Measurements from ENCODE around the gene ACAD8. TPM values are rescaled to one million over a fixed set of nuclear protein-coding genes. Genes with fewer than 3 reads are reported as not detected.
"Not testable (repeated sequence)": the region's sequence is repeated elsewhere in the genome, so short reads cannot be mapped to it uniquely, and the experiment has no call there.

The ACAD8 gene
- total and polyA plus RNA-seq, 8 donors: 15.9 to 38.5 (median 18.2) TPM

DNA sequence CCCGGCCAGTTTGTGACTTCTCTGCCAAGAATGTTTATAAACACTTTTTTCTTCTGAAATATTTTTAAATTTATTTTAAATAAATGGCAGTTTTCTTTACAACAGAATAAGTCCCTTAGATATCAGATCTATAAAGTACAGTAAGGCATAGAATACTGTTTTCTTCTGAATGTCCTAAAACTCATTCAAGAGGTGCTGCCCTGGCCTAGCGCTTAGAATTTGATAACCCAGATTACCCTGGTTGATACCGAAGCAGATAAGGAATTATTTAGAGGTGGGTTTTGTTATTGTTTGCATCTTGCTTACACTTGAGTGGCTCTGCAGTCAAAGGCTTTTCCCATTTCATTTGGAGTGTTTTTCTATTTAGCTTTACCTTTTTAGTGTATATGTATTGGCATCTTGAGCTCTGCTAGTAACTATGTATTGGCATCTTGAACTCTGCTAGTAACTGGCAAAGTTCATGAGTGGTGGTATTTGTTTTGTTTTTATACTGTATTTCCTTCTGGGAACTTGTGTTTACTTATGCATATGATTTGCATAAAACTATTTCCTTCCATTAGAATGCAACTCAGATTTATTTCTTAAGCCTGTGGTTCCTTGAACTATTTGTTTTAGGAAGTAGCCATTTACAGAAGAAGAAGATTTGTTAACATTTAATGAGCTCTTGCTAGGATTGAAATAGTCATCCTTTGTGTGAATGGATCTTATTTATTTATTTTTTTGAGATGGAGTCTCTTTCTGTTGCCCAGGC, 1.2 kb downstream of the ACAD8 start:
- Histone ChIP-seq H3K27ac (no peak overlapping the region), H3K9me3 (no peaks in the 10 kb centered on the region), H3K4me3 (peak overlapping the region in 3 of 4 donors; percentile 85 to 94 (median 94)), H3K4me1 (peaks cover 0 to 17% (median 8%) of the 10 kb centered on the region in 3 donors), H3K36me3 (peaks cover 0 to 24% (median 0%) of the 10 kb centered on the region in 3 donors), H3K27me3 (no peaks in the 10 kb centered on the region)
- TF ChIP-seq, protein P1, sequence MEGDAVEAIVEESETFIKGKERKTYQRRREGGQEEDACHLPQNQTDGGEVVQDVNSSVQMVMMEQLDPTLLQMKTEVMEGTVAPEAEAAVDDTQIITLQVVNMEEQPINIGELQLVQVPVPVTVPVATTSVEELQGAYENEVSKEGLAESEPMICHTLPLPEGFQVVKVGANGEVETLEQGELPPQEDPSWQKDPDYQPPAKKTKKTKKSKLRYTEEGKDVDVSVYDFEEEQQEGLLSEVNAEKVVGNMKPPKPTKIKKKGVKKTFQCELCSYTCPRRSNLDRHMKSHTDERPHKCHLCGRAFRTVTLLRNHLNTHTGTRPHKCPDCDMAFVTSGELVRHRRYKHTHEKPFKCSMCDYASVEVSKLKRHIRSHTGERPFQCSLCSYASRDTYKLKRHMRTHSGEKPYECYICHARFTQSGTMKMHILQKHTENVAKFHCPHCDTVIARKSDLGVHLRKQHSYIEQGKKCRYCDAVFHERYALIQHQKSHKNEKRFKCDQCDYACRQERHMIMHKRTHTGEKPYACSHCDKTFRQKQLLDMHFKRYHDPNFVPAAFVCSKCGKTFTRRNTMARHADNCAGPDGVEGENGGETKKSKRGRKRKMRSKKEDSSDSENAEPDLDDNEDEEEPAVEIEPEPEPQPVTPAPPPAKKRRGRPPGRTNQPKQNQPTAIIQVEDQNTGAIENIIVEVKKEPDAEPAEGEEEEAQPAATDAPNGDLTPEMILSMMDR (IDR thresholded peaks at IDR 0.05): no peak
- ATAC-seq: no peak
- no peak for FAIRE-seq
- 28% methylated on average over 3 of the region's 3 CpGs for WGBS, 2 donors
- intact Hi-C loops (cut with DNase I): no loop called here
- no peak for DNase-seq

GRCh38 chr11:134255184-134255561, 1.8 kb downstream of the ACAD8 start:
- H3K27ac ChIP-seq; DNase-seq; intact Hi-C loops (cut with DNase I); H3K27me3 ChIP-seq; ATAC-seq; H3K4me3 ChIP-seq; FAIRE-seq; H3K9me3 ChIP-seq: not testable (repeated sequence)
- Histone ChIP-seq H3K36me3 (peaks cover 0 to 25% (median 5%) of the 10 kb centered on the region in 3 donors), H3K4me1 (peaks cover 0 to 17% (median 8%) of the 10 kb centered on the region in 3 donors)
- WGBS, 2 donors: 97 to 99% methylated on average over 5 of the region's 5 CpGs

GRCh38 chr11:134257101-134257500, 3.7 kb downstream of the ACAD8 start:
- Histone ChIP-seq H3K4me1 (peaks cover 0 to 13% (median 8%) of the 10 kb centered on the region in 3 donors), H3K36me3 (peaks cover 0 to 35% (median 12%) of the 10 kb centered on the region in 3 donors), H3K9me3 (no peaks in the 10 kb centered on the region), H3K27me3 (no peaks in the 10 kb centered on the region), H3K27ac (no peak overlapping the region), H3K4me3 (no peak overlapping the region)
- FAIRE-seq: no peak
- intact Hi-C loops (cut with DNase I): no loop called here
- no peak for ATAC-seq
- WGBS, 2 donors: 91 to 92% methylated on average over 11 of the region's 11 CpGs
- TF ChIP-seq, protein P1 (IDR thresholded peaks at IDR 0.05): no peak
- no peak for DNase-seq

DNA sequence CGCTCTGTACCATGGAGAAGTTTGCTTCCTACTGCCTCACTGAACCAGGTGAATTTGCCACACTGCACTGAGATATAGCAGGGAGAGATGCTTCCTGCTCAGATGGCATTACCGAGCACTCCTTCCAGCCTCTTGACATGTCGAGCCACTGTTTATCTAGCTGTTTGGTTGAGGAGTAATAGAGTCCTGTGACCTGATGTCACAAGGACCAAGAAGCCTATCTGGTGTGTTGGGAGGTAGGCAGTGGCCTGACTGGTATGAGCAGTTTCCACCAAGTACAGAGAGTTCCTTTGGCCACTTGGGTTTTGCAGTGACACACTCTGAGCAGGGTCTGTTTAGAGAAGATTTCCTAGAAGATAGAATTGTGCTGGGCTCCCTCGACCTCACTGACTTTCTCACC, 5.2 kb downstream of the ACAD8 start:
- DNase-seq (no peak), FAIRE-seq (no peak), ATAC-seq (no peak)
- 84 to 88% methylated on average over 4 of the region's 4 CpGs for WGBS, 2 donors
- TF ChIP-seq, protein P1 (IDR thresholded peaks at IDR 0.05): no peak
- Histone ChIP-seq H3K9me3 (no peaks in the 10 kb centered on the region), H3K27me3 (no peaks in the 10 kb centered on the region), H3K4me3 (no peak overlapping the region), H3K36me3 (peaks cover 0 to 36% (median 12%) of the 10 kb centered on the region in 3 donors), H3K27ac (no peak overlapping the region), H3K4me1 (peaks cover 0 to 10% (median 8%) of the 10 kb centered on the region in 3 donors)
- intact Hi-C loops (cut with DNase I): no loop called here

- H3K4me1 ChIP-seq: no peaks in the 10 kb centered on the region
- peaks cover 0 to 36% (median 12%) of the 10 kb centered on the region in 3 donors for H3K36me3 ChIP-seq
- intact Hi-C loops (cut with DNase I): no loop called here
- DNase-seq (no peak), FAIRE-seq (no peak), ATAC-seq (no peak)
- no peaks in the 10 kb centered on the region for H3K27me3 ChIP-seq
- H3K27ac ChIP-seq: no peak overlapping the region
- no peaks in the 10 kb centered on the region for H3K9me3 ChIP-seq
- H3K4me3 ChIP-seq: no peak overlapping the region
- TF ChIP-seq, protein P1 (IDR thresholded peaks at IDR 0.05): no peak
Observed at GRCh38 chr11:134260503-134260902, 7.1 kb downstream of the ACAD8 start.
